HG03097 (cell line): ENCODE measurements around the gene JPH4.
"Not testable (repeated sequence)": the region's sequence is repeated elsewhere in the genome, so short reads cannot be mapped to it uniquely, and the experiment has no call there.

Experiments
- ATAC-seq: cut with Tn5 transposase; IDR thresholded peaks from one replicate; pipeline ENCODE4 v1.9.1; 2021; ENCODE audit not compliant: unreplicated experiment, low FRiP score

The JPH4 gene

GRCh38 chr14:23609411-23610089 is 31.0 kb upstream of the JPH4 start:
- ATAC-seq: not testable (repeated sequence)

GRCh38 chr14:23609001-23609400 is 30.4 kb upstream of the JPH4 start:
- ATAC-seq: no peak

- no peak for ATAC-seq
These were observed 29.9 kb upstream of the JPH4 start for GRCh38 chr14:23608454-23608853.

- ATAC-seq: peak; percentile 79
These were observed 27.5 kb upstream of the JPH4 start for GRCh38 chr14:23605931-23606585.

- ATAC-seq: no peak
These were observed 26.1 kb upstream of the JPH4 start for GRCh38 chr14:23604675-23605170.

- no peak for ATAC-seq
These were observed 25.6 kb upstream of the JPH4 start for GRCh38 chr14:23604148-23604547.

- ATAC-seq: no peak
These were observed 24.5 kb upstream of the JPH4 start for GRCh38 chr14:23603103-23603502.

- ATAC-seq: no peak
These were observed 23.8 kb upstream of the JPH4 start for GRCh38 chr14:23602181-23603095.

GRCh38 chr14:23601845-23602180 is 23.2 kb upstream of the JPH4 start:
- ATAC-seq: no peak

GRCh38 chr14:23601424-23601823 is 22.8 kb upstream of the JPH4 start:
- no peak for ATAC-seq

GRCh38 chr14:23600806-23601205 is 22.2 kb upstream of the JPH4 start:
- ATAC-seq: no peak

GRCh38 chr14:23600322-23600707 is 21.7 kb upstream of the JPH4 start:
- ATAC-seq: no peak

GRCh38 chr14:23594191-23594590 is 15.6 kb upstream of the JPH4 start:
- not testable (repeated sequence) for ATAC-seq

GRCh38 chr14:23590198-23590597 is 11.6 kb upstream of the JPH4 start:
- no peak for ATAC-seq

GRCh38 chr14:23589606-23590005 is 11.0 kb upstream of the JPH4 start:
- no peak for ATAC-seq

GRCh38 chr14:23588884-23589598 is 10.5 kb upstream of the JPH4 start:
- peak; percentile 97 for ATAC-seq

- ATAC-seq: not testable (repeated sequence)
These were observed 6.1 kb upstream of the JPH4 start for GRCh38 chr14:23584527-23585203.

GRCh38 chr14:23583761-23584526 is 5.4 kb upstream of the JPH4 start:
- not testable (repeated sequence) for ATAC-seq
